EH (cell line): Measurements from ENCODE around the gene TAT.
"Not testable (repeated sequence)": the region's sequence is repeated elsewhere in the genome, so short reads cannot be mapped to it uniquely, and the experiment has no call there.

Source experiments
- DNase-seq: peaks from one replicate; pipeline ENCODE4 v3.0.0-alpha.2; 2015; ENCODE audit warnings: low read depth

Gene TAT

DNA sequence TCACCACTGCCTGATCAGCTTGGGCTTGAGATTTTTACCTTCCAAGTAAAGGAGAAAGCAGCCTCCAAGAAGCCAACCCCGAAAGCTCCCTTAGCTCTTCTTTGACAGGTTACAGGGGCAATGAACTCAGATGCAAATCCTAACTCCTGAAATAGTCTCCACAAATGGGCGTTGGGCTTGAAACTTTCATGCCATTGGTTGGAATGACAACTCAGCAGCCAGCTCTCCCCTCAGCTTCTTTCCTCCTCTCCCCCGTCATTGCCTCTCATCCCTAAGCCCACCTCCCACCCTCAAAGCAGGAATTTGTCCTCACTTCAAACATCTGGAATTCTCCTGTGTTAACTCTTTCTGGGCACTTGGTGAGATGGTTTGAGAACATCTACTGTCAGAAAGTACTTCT lies at the start of gene TAT:
TAT (minus strand) TSS at position 122 of the 400 bp plus-strand sequence. CDS start 677 bp downstream, outside the sequence.
- no peak for DNase-seq

DNA sequence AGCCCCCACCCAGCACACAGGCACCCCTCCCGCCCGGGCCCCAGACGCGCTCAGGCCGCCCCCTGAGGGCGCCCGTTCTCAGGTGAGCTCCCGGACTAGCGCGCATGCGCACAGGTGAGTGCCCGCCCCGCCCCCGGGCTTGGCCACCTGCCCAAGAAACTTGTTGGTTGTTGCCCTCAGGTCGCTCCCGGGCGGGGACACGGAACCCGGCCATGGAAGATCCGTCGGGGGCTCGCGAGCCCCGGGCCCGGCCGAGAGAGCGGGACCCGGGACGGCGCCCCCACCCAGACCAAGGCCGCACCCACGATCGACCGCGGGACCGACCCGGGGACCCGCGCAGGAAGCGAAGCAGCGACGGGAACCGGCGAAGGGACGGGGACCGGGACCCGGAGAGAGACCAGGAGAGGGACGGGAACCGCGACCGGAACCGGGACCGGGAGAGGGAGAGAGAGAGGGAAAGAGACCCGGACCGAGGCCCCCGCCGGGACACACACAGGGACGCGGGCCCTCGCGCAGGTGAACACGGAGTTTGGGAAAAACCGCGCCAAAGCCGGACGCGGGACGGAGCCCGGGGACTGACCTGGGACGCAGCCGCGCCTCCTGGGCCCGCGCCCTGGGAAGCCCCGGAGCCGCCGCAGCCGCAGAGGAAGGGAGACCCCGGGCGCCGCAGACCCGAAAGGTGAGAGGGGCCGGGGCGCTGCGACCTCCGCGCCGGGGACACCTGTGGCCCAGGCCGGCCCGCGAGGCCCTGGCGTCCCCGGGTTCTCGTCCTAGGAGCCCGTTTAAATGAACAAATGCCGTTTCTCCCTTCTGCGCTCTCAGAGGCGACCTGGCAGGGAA lies 49.3 kb upstream of the TAT start, which contains the start of gene MARVELD3:
MARVELD3 (plus strand) TSS at position 167 of the 840 bp plus-strand sequence; CDS start at position 213, 46 bp downstream.
- no peak for DNase-seq

DNA sequence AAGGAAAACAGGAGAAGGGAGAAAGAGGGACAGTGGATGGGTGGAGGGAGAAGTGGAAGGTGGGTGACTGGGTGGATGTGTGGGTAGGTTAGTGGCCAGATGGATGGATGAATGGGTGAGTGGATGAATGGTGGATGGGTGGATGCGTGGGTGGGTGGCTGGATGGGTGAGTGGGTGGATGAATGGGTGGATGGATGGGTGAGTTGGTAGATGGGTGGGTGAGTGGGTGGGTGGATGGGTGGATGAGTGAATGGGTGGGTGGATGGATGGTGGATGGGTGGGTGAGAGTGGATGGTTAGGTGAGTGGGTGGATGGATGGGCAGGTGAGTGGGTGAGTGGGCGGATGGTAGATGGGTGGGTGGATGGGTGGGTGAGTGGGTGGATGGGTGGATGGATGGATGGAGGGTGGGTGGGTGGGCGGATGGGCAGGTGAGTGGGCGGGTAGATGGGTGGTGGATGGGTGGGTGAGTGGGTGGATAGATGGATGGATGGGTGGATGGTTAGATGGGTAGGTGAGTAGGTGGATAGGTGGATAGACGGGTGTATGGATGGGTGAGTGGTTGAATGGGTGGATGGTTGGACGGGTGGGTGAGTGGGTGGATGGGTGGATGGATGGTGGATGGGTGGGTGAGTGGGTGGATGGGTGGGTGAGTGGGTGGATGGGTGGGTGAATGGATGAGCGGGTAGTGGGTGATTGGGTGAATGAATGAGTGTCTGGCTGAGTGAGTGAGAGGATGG lies 48.4 kb upstream of the TAT start:
- no peak for DNase-seq

DNA sequence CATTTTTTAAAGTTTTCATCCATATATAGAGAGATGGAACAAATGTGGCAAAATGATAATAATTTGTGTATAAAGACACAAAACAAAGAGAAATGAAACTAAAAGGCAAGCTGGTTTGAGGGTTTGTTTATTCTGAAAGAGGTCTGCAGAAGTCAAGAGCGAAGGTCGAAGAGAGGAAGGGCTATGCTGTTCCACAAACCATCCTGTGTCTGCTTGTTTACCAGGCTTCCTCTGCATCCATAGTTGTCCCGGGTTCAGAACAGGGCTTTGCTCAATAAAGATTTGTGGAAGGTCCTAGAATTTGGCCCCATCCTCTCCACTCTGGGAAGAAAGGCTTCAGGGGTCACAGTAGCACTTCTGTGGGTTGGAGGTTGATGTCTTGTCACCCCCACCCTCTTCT lies 46.7 kb upstream of the TAT start:
- no peak for DNase-seq

DNA sequence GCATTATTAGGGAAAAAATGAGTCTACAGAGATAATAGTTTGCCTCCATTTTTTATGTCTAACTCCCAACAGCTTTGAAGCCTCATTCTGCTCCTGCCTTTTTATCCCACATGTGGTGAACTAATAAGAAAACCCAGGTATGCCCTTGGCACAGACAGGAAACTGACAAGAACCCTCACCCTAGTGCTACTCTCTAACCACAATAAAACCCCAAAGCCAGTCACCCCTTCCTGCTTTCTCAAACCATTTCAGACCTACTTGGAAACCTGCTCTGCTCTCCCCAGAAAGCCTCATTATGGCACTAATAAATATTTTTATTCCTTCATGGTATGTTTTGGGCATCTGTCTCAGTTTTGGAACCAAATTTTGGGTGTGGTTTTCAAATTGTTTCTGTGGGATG lies 45.2 kb upstream of the TAT start:
- DNase-seq = no peak

DNA sequence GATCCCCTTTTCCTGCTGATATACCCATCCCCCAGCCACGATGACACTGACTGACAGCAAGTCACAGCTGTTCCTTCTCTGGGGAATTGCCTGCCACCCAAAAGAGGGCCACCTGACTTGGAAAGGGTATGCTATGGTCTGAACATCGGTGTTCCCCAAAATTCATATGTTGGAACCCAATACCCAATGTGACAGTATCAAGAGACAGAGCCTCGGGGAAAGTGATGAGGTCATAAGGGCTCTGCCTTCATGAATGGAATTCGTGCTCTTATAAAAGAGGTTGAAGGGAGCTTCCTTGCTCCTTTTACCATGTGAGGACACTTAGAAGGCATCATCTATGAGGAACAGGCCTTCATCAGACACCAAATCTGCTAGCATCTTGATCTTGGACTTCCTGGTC lies 41.5 kb upstream of the TAT start:
- DNase-seq = no peak

DNA sequence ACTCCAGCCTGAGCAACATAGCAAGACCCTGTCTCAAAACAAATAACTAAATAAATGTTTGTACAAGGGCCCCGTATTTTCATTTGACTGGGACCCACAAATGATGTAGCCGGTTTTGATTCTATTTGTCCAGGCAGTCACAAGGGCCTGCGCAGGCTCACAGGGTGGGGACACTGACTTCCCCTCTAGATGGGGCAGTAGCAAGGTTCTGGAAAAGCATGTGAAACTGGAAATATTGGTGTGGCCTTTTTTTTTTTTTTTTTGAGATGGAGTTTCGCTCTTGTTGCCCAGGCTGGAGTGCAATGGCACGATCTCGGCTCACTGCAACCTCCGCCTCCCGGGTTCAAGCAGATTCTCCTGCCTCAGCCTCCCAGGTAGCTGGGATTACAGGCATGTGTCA lies 38.1 kb upstream of the TAT start:
- DNase-seq = not testable (repeated sequence)

DNA sequence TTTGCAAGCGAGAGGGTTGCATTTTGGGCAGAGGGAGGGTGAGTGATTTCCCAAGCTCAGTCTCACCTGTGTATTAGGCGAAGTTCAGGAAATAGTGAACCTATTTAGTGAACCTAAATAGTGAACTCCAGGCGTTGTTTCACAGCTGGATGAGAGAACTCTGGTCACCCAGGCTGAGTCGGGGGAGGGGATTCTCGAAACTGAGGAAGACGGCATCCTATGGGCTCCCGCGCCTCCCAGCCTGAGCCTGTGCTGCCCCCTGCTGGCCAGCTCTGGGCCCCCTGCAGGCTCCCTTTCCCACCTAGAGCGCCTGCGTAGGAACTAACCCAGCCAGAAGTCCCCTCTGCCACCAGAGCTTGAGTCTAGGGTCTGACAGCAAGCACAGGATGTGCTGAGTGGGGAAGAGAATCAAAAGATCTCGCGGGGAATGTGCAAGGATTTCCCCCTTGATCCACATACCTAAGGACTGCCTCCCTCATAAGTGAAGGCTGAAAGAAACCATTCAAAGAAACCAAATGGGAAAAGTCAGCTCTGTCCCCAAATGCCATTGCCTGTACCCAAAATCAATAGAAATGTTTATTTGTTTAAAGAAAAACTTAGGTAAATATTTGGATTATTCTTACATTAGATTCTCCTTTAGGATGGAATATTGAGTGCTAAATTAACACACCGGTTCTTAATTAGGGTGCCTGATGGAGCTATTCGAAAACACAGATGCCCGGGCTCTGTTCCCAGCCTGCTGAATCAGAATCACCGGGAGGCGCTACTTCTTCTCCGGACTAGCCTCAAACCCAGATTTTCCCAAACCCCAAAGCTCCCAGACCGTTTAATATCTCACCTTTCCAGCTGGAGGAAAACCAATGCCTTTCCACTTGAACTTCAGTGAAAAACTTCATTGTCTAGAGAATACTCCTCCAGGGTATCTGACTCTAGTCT lies 34.3 kb upstream of the TAT start:
- peak; percentile 45 for DNase-seq

DNA sequence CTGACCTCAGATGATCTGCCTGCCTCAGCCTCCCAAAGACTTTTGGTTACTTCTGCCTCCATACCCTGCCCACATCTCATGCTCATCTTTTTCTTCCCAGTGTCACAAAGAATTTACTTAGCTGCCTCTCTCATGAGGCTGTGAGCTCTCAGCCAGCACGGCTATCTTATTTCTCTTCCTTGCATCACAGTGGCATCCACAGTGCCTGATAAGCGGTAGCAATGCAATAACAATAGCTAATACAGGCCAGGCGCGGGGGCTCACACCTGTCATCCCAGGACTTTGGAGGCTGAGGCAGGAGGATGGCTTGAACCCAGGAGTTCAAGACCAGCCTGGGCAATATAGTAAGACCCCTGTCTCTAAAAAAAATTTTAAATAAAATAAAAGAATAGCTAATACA lies 33.6 kb upstream of the TAT start:
- no peak for DNase-seq

DNA sequence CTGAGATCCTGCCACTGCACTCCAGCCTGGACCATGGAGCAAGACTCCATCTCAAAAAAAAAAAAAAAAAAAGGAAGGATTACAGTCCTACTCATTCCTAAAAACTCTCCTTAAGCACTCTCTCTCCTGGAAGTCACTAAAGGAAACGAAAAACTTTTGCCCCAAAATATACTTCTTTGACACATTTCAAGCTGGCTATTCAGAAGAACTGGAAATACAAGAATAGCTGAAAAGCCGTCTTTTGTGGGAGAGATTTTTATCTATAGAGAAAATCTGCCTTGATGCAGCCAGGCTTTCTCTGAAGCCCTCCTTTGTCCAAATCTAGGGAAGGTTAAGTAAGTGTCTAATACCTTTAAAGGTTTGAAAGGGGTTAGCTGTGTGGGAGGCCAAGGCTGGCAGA lies 32.2 kb upstream of the TAT start:
- DNase-seq = no peak

DNA sequence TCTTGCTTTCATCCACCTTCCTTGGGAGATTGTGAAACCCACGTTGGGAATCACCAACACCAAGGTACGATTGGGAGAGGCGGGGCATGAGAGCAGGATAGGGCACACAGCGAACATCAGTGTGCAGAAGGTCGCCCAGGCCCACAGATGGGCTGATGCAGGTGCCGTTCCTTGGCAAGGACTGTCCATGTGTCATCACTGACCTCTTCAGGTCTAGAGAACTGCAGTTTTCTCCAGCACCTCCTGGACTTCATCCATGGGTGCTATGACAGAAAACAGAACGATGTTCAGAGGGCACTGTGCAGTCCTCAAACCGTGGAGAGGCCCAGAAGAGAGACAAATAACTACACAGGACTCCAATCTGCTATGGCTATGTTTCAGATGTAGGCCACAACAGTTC lies 23.9 kb upstream of the TAT start:
- DNase-seq = no peak

DNA sequence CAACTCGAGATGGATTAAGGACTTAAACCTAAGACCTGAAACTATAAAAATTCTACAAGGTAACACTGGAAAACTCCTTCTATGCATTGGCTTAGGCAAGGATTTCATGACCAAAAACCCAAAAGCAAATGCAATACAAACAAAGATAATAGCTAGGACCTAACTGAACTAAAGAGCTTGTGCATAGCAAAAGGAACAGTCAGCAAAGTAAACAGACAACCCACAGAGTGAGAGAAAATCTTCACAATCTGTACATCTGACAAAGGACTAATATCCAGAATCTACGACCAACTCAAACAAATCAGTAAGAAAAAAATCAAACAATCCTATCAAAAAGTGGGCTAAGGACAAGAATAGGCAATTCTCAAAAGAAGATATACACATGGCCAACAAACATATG lies 21.5 kb upstream of the TAT start:
- not testable (repeated sequence) for DNase-seq

DNA sequence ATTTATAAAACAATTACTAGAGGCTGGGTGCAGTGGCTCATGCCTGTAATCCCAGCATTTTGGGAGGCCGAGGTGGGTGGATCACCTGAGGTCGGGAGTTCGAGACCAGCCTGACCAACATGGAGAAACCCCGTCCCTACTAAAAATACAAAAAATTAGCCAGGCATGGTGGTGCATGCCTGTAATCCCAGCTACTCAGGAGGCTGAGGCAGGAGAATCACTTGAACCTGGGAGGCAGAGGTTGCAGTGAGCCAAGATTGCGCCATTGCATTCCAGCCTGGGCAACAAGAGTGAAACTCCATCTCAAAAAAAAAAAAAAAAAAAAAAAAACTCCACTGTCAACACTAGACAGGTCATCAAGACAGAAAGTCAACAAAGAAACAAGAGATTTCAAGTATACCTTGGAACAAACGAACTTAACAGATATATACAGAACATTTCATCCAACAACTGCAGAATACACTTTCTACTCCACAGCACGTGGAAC lies 18.5 kb upstream of the TAT start:
- not testable (repeated sequence) for DNase-seq

DNA sequence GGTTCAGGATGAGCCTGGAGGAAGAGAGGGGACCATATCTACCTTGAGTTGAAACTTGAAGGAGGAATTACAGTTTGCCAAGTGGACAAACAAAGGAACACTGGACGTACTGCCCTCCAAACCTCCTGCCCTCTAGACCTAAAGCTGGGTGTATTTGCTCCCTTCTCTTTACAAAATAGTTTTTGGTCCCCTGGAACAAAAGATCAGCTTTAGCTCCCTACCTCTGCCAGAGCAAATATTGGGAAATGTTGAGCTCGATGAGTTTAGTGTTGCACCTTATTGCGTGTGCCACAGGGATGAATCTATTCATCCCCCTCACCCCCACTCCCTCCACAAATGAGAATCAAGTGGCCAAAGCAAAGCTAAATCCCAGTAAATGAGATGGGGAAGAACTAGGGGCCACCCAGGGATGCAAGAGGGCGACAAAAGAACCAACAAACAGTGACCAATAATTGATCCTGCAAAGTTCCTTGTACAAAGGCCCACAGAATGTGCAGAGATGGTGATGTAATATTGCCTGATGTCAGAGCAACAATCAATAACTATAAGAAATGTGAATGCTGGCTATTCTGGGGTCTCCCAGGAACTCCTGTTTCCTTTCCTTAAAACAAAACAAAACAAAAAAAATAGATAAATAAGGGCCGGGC lies 17.2 kb upstream of the TAT start:
- DNase-seq = no peak

DNA sequence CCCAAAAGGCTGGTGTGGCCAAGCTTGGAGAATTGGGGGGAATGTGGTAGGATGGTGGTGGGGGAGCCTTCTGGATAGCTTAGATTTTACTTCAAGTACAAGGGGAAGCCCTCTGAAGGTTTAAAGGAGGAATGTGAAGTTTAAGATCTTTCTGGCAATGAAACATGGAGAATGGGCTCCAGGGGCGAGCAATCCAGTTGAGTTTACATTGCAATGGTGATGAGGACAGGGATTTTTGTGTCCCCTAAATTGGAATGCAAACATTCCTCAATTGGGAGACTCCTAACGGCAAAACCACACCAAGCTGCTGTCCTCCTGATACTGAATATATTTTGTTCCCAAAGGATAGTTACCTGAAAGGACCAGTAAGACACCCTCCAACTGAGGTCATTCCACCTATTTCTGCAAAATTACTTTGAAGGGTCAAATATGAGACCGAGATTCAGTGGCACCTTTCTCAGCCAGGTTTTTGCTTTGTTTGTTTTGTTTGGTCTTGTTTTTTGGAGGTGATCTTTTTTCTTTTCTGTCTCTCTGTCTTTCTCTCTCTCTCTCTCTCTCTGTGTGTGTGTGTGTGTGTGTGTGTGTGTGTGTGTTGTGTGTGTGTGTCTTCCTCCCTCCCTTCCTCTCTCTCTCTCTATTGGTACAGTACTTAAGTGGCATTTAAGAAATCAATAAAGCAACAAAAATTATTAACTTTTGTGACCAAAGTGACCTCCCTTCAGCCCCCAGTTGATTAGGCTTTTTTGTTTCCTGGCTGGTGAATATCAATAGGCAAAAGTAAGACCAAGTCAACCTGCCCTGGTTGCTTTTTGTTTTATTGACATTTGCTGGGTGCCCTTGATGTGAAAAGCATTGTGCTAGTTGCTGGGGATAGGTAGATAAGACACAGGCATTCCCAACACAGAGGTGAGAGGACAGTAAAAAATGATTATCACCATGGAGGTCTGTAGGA lies 16.4 kb upstream of the TAT start:
- DNase-seq = no peak

DNA sequence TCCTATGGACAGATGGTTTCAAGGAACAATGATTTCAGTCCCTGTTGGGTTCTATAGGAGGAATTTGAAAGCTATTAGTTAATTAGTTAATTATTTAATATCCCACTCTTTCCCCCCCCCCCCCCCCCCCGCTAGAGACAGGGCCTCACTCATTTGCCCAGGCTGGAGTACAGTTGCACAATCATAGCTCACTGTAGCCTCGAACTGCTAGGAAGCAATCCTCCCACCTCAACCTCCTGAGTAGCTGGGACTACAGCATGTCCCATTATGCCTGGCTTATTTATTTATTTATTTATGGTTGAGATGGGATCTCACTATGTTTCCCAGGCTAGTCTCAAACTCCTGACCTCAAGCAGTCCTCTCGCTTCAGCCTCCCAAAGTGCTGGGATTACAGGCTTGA lies 15.0 kb upstream of the TAT start:
- DNase-seq = no peak

DNA sequence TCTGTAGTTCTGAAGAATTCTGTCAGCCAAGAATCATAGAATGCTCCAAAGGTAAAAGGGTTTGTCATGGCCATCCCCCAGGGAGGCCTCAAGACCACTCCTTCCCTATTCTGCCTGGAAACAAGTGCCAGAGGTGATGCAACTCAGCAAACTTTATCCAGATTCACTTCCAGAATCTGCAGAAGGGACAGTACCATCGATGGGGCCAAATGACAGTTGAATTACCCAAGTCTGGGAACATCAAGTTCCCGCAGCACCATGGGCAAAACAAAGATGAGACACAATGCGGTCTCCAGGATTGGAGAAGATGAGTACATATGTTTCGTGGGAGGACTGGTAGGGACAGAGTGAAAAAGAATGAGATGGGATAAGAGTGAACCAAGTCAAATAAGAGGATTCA lies 13.7 kb upstream of the TAT start:
- no peak for DNase-seq

DNA sequence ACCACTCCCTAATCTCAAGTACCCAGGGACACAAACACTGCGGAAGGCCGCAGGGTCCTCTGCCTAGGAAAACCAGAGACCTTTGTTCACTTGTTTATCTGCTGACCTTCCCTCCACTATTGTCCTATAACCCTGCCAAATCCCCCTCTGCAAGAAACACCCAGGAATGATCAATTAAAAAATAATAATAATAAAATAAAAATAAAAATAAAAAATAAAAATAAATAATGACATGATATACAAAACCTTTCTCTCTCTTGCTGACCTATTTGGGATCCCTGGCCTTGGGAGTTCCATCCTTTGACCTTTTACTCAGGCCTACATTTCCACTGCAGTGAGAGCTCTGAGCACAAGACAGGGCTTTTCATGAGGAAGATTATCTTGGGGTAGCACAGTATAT lies 13.2 kb upstream of the TAT start:
- DNase-seq = not testable (repeated sequence)

DNA sequence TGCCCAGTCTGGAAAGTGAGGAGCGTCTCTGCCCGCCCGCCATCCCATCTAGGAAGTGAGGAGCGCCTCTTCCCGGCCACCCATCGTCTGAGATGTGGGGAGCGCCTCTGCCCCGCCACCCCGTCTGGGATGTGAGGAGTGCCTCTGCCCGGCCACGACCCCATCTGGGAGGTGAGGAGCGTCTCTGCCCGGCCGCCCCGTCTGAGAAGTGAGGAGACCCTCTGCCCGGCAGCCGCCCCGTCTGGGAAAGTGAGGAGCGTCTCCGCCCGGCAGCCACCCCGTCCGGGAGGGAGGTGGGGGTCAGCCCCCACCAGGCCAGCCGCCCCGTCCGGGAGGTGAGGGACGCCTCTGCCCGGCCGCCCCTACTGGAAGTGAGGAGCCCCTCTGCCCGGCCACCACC lies 12.4 kb upstream of the TAT start:
- DNase-seq = not testable (repeated sequence)

DNA sequence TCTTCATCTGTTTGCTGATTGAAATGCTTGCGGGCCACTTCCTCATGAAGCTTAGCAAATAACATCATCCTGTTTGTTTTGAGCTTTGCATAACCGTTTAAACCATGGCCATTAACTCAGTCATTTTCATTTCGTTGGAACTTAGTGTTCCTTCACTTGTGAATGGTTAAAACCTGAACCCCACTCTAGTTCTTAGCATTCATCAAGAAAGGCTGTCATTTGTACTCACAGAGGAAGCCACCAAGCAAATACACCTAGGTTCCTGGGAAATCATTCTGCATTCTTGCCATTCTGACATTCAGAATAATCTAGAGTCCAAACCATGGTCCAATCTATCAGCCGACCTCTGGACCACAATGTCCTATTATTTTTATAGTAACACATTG lies 8.4 kb upstream of the TAT start:
- DNase-seq = no peak
